Neural progenitor cell (in vitro differentiated cells): ENCODE data around the gene TPCN2. TPM values are rescaled to one million over a fixed set of nuclear protein-coding genes. Genes with fewer than 3 reads are reported as not detected.

Experiments used
- DNase-seq: peaks from one replicate; pipeline ENCODE4 v3.0.0-alpha.2; 2016; ENCODE audit warnings: low spot score
- H2AFZ ChIP-seq: fragments of 200-600 bp; sonication (generic); replicated peaks from 2 replicates; pipeline ENCODE4 v1.6.1; 2016; ENCODE audit warnings: antibody characterized with exemption
- H3F3A ChIP-seq: fragments of 200-600 bp; sonication (generic); 2 replicates; pipeline ENCODE4 v1.6.1; 2016; ENCODE audit warnings: antibody characterized with exemption, low read depth
- H3K27ac ChIP-seq: fragments of 200-600 bp; sonication (generic); 2 replicates; pipeline ENCODE4 v1.5.1; 2016; ENCODE audit warnings: mild to moderate bottlenecking
- H3K27me3 ChIP-seq: fragments of 200-600 bp; sonication (generic); 2 replicates; pipeline ENCODE4 v1.6.1; 2016; ENCODE audit warnings: mild to moderate bottlenecking, moderate library complexity
- H3K36me3 ChIP-seq: fragments of 200-600 bp; sonication (generic); 2 replicates; pipeline ENCODE4 v1.5.1; 2016
- H3K4me1 ChIP-seq: fragments of 200-600 bp; sonication (generic); 2 replicates; pipeline ENCODE4 v1.6.1; 2016; ENCODE audit warnings: mixed run types
- H3K4me2 ChIP-seq: fragments of 200-600 bp; sonication (generic); 2 replicates; pipeline ENCODE4 v1.6.1; 2016
- H3K4me3 ChIP-seq: fragments of 200-600 bp; sonication (generic); 2 replicates; pipeline ENCODE4 v1.5.1; 2016
- H3K79me2 ChIP-seq: fragments of 200-600 bp; sonication (generic); 2 replicates; pipeline ENCODE4 v1.6.1; 2016; ENCODE audit warnings: low read depth
- H3K9ac ChIP-seq: fragments of 200-600 bp; sonication (generic); 2 replicates; pipeline ENCODE4 v1.6.1; 2016
- H3K9me3 ChIP-seq: fragments of 200-600 bp; sonication (generic); 2 replicates; pipeline ENCODE4 v1.5.1; 2016; ENCODE audit warnings: low read depth
- H4K20me1 ChIP-seq: fragments of 200-600 bp; sonication (generic); 2 replicates; pipeline ENCODE4 v1.6.1; 2016; ENCODE audit warnings: low read depth
- H3K27ac Mint-ChIP-seq: 3 replicates; pipeline ENCODE4 v1.8.0; 2021; ENCODE audit warnings: mixed read lengths
- H3K27me3 Mint-ChIP-seq: 2 replicates; pipeline ENCODE4 v1.8.0; 2022; ENCODE audit warnings: low read depth, mild to moderate bottlenecking, inconsistent platforms, moderate library complexity, mixed read lengths; ENCODE audit not compliant: insufficient read depth
- H3K36me3 Mint-ChIP-seq: 3 replicates; pipeline ENCODE4 v1.8.0; 2021; ENCODE audit warnings: mixed read lengths
- H3K4me1 Mint-ChIP-seq: 3 replicates; pipeline ENCODE4 v1.8.0; 2021; ENCODE audit warnings: mixed read lengths
- H3K4me3 Mint-ChIP-seq: 3 replicates; pipeline ENCODE4 v1.8.0; 2021; ENCODE audit warnings: mild to moderate bottlenecking, moderate library complexity, mixed read lengths
- H3K9me3 Mint-ChIP-seq: 3 replicates; pipeline ENCODE4 v1.8.0; 2020; ENCODE audit warnings: mixed read lengths
- EZH2 ChIP-seq: fragments of 200-600 bp; sonication (generic); IDR thresholded peaks from 2 replicates; pipeline ENCODE4 v1.6.1; 2017; ENCODE audit warnings: antibody characterized with exemption, mild to moderate bottlenecking, moderate library complexity
- EZH2phosphoT487 ChIP-seq: fragments of 200-600 bp; sonication (generic); IDR thresholded peaks from 2 replicates; pipeline ENCODE4 v1.6.1; 2017; ENCODE audit warnings: antibody characterized with exemption
- total RNA-seq: library from RNA; depleted of rRNA; stranded (reverse); fragments of >200 nt; gene quantifications from 2 replicates; pipeline ENCODE4 v1.2.3, GENCODE V29; 2015; ENCODE audit warnings: low replicate concordance
- TF ChIP-seq, protein P1 (sequence below): fragments of 200-600 bp; sonication (generic); IDR thresholded peaks from 2 replicates; pipeline ENCODE4 v1.5.1; 2017; ENCODE audit warnings: antibody characterized with exemption, mild to moderate bottlenecking

Gene TPCN2
- total RNA-seq, 1 donor from 2014 or later = 7.2 TPM

DNA sequence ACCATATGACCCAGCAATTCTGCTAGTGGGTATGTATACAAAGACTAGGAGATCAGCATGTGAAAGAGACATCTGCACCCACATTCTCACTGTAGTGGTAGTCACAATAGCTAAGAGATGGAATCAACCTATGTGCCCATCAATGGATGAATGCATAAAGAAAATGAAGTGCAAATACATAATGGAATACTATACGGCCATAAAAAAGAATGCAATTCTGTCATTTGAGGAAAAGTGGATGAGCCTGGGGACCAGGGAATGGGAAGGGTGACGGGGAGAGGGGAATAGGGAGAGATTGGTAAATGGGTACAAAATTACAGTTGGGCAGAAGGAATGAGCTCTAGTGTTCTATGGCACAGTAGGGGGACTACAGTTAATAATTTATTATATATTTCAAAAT lies 80.3 kb downstream of the TPCN2 start:
- Histone ChIP-seq H3K4me1 (peaks cover 6% of the 10 kb centered on the region), H3K9ac (no peak overlapping the region), H3K27me3 (no peaks in the 10 kb centered on the region), H4K20me1 (no peaks in the 10 kb centered on the region), H3K9me3 (no peaks in the 10 kb centered on the region), H3K79me2 (no peaks in the 10 kb centered on the region), H3K27ac (no peak overlapping the region), H3F3A (peaks cover 2% of the 10 kb centered on the region), H3K4me3 (no peak overlapping the region), H3K4me2 (no peak overlapping the region), H2AFZ (no peak overlapping the region), H3K36me3 (no peaks in the 10 kb centered on the region)
- H3K27ac Mint-ChIP-seq = no peak overlapping the region
- TF ChIP-seq EZH2 = no peak
- TF ChIP-seq, protein P1, sequence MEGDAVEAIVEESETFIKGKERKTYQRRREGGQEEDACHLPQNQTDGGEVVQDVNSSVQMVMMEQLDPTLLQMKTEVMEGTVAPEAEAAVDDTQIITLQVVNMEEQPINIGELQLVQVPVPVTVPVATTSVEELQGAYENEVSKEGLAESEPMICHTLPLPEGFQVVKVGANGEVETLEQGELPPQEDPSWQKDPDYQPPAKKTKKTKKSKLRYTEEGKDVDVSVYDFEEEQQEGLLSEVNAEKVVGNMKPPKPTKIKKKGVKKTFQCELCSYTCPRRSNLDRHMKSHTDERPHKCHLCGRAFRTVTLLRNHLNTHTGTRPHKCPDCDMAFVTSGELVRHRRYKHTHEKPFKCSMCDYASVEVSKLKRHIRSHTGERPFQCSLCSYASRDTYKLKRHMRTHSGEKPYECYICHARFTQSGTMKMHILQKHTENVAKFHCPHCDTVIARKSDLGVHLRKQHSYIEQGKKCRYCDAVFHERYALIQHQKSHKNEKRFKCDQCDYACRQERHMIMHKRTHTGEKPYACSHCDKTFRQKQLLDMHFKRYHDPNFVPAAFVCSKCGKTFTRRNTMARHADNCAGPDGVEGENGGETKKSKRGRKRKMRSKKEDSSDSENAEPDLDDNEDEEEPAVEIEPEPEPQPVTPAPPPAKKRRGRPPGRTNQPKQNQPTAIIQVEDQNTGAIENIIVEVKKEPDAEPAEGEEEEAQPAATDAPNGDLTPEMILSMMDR = no peak
- H3K36me3 Mint-ChIP-seq = peaks cover 3% of the 10 kb centered on the region
- no peak overlapping the region for H3K4me3 Mint-ChIP-seq
- H3K27me3 Mint-ChIP-seq = peaks cover 16% of the 10 kb centered on the region
- peaks cover 14% of the 10 kb centered on the region for H3K4me1 Mint-ChIP-seq
- H3K9me3 Mint-ChIP-seq = peaks cover 17% of the 10 kb centered on the region
- DNase-seq = no peak

DNA sequence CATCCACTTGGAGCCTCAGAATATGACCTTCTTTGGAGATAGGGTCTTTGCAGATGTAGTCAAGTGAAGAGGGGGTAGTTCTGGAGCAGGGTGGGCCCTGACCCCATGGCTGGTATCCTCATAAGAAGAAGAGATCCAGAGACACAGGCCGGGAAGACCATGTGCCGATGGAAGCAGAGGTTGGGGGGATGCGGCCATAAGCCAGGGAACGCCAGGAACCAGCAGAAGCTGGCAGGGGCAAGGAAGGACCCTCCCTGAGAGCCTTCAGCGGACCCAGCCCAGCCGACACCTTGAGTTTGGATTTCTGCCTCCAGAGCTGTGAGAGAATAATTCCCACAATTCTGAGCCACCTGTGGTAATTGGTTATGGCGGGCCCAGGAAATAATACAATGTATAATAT lies 80.9 kb downstream of the TPCN2 start:
- peaks cover 5% of the 10 kb centered on the region for H3K36me3 Mint-ChIP-seq
- Histone ChIP-seq H3K4me3 (no peak overlapping the region), H3K79me2 (no peaks in the 10 kb centered on the region), H2AFZ (no peak overlapping the region), H3F3A (no peaks in the 10 kb centered on the region), H3K36me3 (no peaks in the 10 kb centered on the region), H3K9me3 (no peaks in the 10 kb centered on the region), H3K4me1 (peaks cover 6% of the 10 kb centered on the region), H4K20me1 (no peaks in the 10 kb centered on the region), H3K4me2 (no peak overlapping the region), H3K9ac (no peak overlapping the region), H3K27me3 (no peaks in the 10 kb centered on the region), H3K27ac (no peak overlapping the region)
- H3K4me1 Mint-ChIP-seq = peaks cover 12% of the 10 kb centered on the region
- no peak overlapping the region for H3K4me3 Mint-ChIP-seq
- TF ChIP-seq EZH2phosphoT487 (no peak), EZH2 (no peak)
- TF ChIP-seq, protein P1 = no peak
- H3K9me3 Mint-ChIP-seq = peaks cover 20% of the 10 kb centered on the region
- no peak for DNase-seq
- peaks cover 13% of the 10 kb centered on the region for H3K27me3 Mint-ChIP-seq
- no peak overlapping the region for H3K27ac Mint-ChIP-seq

DNA sequence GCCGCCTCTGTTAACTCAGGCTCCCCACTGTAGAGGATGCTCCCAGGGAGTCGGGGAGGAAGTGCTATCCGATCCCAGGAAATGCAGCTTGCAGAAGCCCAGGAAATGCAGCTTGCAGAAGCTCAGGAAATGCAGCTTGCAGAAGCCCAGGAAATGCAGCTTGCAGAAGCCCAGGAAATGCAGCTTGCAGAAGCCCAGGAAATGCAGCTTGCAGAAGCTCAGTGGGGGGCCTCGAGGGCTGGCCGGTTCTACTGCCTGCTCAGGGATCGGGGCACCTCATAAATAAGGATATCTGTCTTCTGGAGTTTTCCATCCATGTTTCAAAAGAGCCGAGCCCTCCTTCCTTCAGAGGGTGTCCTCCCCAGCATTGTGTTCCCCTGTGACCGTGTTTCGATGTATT lies 81.9 kb downstream of the TPCN2 start:
- H3K27ac Mint-ChIP-seq = no peak overlapping the region
- Histone ChIP-seq H3K4me1 (peaks cover 6% of the 10 kb centered on the region), H3K27ac (no peak overlapping the region), H4K20me1 (no peaks in the 10 kb centered on the region), H3K27me3 (no peaks in the 10 kb centered on the region), H3K4me3 (no peak overlapping the region), H3K9me3 (no peaks in the 10 kb centered on the region), H3K79me2 (no peaks in the 10 kb centered on the region), H3K9ac (no peak overlapping the region), H2AFZ (no peak overlapping the region), H3F3A (no peaks in the 10 kb centered on the region), H3K36me3 (no peaks in the 10 kb centered on the region), H3K4me2 (no peak overlapping the region)
- H3K4me3 Mint-ChIP-seq = no peak overlapping the region
- H3K4me1 Mint-ChIP-seq = peaks cover 12% of the 10 kb centered on the region
- no peak for TF ChIP-seq EZH2
- no peak for TF ChIP-seq EZH2phosphoT487
- TF ChIP-seq, protein P1 = no peak
- H3K9me3 Mint-ChIP-seq = peaks cover 21% of the 10 kb centered on the region
- DNase-seq = no peak
- peaks cover 12% of the 10 kb centered on the region for H3K27me3 Mint-ChIP-seq
- H3K36me3 Mint-ChIP-seq = peaks cover 5% of the 10 kb centered on the region

DNA sequence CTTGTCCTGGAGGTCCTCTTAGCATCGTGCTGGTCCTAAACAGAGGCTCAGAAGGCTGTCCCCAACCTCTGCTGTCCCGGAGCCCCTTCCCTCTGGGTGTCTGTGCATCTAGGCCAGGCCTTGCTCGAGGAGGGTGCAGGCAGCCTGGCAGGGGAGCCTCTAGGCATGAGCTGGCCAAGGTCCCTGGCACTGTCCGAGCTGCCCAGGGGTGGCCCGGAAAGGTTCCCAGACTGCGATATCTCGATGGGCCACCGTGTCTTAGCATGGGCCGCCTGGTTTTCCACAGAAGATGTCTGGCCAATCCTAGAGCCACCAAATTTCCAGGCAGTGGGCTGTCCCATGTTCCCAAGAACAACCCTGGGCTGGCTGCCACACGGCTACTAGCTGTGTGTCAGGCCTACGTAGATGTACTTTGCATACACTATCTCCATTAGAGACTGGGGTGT lies 82.4 kb downstream of the TPCN2 start:
- no peaks in the 10 kb centered on the region for H3K79me2 ChIP-seq
- TF ChIP-seq EZH2phosphoT487 (no peak), EZH2 (no peak)
- TF ChIP-seq, protein P1 = no peak
- H3K9me3 ChIP-seq = no peaks in the 10 kb centered on the region
- Mint-ChIP-seq H3K27ac (no peak overlapping the region), H3K4me1 (peaks cover 16% of the 10 kb centered on the region), H3K9me3 (peaks cover 24% of the 10 kb centered on the region), H3K4me3 (no peak overlapping the region), H3K27me3 (peaks cover 12% of the 10 kb centered on the region), H3K36me3 (peaks cover 8% of the 10 kb centered on the region)
- no peak overlapping the region for H2AFZ ChIP-seq
- H4K20me1 ChIP-seq = no peaks in the 10 kb centered on the region
- H3K9ac ChIP-seq = no peak overlapping the region
- H3K36me3 ChIP-seq = no peaks in the 10 kb centered on the region
- DNase-seq = no peak
- H3K27me3 ChIP-seq = no peaks in the 10 kb centered on the region
- H3K4me3 ChIP-seq = no peak overlapping the region
- no peaks in the 10 kb centered on the region for H3F3A ChIP-seq
- peaks cover 6% of the 10 kb centered on the region for H3K4me1 ChIP-seq
- no peak overlapping the region for H3K27ac ChIP-seq
- no peak overlapping the region for H3K4me2 ChIP-seq
